ENCODE results near the gene ZNF787.

ZNF787 gene

GRCh38 chr19:56094449-56094848, 26.6 kb downstream of the ZNF787 start:
- H3K4me3 ChIP-seq (ENCODE audit: low read length), result no peak overlapping the region
- no peak for DNase-seq (ENCODE audit: low read depth)
- no peak for TF ChIP-seq CTCF (conservative IDR thresholded peaks at IDR 0.05; ENCODE audit: low read length)

GRCh38 chr19:56092685-56093631, 28.1 kb downstream of the ZNF787 start:
- no peak for DNase-seq (ENCODE audit: low read depth)
- H3K4me3 ChIP-seq (ENCODE audit: low read length), result no peak overlapping the region
- TF ChIP-seq CTCF (conservative IDR thresholded peaks at IDR 0.05; ENCODE audit: low read length), result no peak

GRCh38 chr19:56091751-56092546, 29.1 kb downstream of the ZNF787 start:
- TF ChIP-seq CTCF (conservative IDR thresholded peaks at IDR 0.05; ENCODE audit: low read length), result no peak
- DNase-seq (ENCODE audit: low read depth), result no peak
- no peak overlapping the region for H3K4me3 ChIP-seq (ENCODE audit: low read length)

GRCh38 chr19:56091066-56091490, 30.0 kb downstream of the ZNF787 start:
- H3K4me3 ChIP-seq (ENCODE audit: low read length), result no peak overlapping the region
- TF ChIP-seq CTCF (conservative IDR thresholded peaks at IDR 0.05; ENCODE audit: low read length), result no peak
- DNase-seq (ENCODE audit: low read depth), result peak; percentile 37

- no peak for DNase-seq (ENCODE audit: low read depth)
- H3K4me3 ChIP-seq (ENCODE audit: low read length), result no peak overlapping the region
- TF ChIP-seq CTCF (conservative IDR thresholded peaks at IDR 0.05; ENCODE audit: low read length), result no peak
Measured at GRCh38 chr19:56089344-56089743, 31.8 kb downstream of the ZNF787 start.

GRCh38 chr19:56088497-56089215, 32.4 kb downstream of the ZNF787 start:
- no peak overlapping the region for H3K4me3 ChIP-seq (ENCODE audit: low read length)
- no peak for DNase-seq (ENCODE audit: low read depth)
- no peak for TF ChIP-seq CTCF (conservative IDR thresholded peaks at IDR 0.05; ENCODE audit: low read length)

Measured in AG10803 (cell line).